ENCODE measurements around the gene RNF217.

The RNF217 gene, protein sequence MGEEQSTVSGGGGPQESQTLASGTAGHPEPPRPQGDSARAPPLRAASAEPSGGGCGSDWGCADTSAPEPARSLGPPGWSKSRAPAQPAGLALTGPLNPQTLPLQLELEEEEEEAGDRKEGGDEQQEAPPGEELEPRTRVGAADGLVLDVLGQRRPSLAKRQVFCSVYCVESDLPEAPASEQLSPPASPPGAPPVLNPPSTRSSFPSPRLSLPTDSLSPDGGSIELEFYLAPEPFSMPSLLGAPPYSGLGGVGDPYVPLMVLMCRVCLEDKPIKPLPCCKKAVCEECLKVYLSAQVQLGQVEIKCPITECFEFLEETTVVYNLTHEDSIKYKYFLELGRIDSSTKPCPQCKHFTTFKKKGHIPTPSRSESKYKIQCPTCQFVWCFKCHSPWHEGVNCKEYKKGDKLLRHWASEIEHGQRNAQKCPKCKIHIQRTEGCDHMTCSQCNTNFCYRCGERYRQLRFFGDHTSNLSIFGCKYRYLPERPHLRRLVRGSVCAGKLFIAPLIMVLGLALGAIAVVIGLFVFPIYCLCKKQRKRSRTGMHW

DNA sequence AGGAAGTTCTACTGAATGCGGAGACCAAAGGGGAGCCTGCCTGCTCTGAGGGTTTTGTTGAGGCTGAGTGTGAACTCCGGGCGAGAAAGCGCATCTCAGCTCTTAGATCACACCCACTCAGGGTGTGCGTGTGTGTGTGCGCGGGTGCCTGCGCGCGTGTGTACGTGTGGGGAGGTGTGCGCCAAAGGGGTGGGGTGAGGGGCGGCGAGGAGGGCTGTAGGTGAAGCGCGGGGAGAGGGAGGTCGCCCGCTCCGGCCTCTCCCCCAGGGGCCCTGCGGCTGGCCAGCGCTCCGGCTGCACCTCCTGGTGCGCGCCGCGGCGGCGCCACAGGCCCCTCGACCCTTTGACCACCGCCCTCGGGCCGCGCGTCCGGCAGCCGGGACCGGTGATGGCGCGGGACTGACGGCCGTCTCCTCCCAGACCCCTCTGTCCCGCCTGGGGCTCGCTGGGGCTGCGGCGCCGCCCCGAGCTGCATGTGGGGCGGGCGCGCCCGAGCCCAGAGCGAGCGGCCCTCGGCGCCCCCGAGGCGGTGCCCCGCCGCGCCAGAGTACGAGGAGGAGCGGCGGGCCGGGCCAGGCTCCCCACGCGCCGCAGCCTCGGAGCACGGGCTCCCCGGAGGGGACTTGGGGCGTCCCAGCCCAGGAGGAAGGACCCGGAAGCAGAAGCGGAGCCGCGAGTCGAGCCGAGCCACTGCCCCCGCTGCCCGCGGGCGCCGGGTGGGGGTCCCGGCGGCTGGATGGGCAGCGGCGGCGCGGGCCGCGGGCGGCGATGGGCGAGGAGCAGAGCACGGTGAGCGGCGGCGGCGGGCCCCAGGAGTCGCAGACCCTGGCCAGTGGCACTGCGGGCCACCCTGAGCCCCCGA is at the start of gene RNF217:
TSS of gene RNF217 (plus strand) at position 661 of the 862 bp plus-strand sequence. CDS start at position 769, 108 bp downstream.
- TF ChIP-seq, protein P1, sequence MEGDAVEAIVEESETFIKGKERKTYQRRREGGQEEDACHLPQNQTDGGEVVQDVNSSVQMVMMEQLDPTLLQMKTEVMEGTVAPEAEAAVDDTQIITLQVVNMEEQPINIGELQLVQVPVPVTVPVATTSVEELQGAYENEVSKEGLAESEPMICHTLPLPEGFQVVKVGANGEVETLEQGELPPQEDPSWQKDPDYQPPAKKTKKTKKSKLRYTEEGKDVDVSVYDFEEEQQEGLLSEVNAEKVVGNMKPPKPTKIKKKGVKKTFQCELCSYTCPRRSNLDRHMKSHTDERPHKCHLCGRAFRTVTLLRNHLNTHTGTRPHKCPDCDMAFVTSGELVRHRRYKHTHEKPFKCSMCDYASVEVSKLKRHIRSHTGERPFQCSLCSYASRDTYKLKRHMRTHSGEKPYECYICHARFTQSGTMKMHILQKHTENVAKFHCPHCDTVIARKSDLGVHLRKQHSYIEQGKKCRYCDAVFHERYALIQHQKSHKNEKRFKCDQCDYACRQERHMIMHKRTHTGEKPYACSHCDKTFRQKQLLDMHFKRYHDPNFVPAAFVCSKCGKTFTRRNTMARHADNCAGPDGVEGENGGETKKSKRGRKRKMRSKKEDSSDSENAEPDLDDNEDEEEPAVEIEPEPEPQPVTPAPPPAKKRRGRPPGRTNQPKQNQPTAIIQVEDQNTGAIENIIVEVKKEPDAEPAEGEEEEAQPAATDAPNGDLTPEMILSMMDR (IDR thresholded peaks at IDR 0.05): no peak

DNA sequence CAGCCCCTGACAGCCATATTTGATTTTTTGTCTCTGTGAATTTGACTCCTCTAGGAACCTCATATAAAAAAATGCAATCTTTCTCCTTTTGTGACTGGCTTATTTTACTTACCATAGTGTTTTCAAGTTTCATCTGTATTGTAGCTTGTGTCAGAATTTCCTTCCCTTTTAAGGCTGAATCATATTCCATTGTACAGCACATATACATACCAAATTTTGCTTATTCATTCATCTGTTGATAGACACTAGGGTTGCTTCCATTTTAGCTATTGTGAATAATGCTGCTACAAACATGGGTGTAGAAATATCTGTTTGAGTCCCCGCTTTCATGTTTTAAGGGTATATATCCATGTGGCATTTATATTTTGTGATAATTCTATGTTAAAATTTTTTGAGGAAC is 49.2 kb upstream of the RNF217 start:
- TF ChIP-seq, protein P1 (IDR thresholded peaks at IDR 0.05): no peak

DNA sequence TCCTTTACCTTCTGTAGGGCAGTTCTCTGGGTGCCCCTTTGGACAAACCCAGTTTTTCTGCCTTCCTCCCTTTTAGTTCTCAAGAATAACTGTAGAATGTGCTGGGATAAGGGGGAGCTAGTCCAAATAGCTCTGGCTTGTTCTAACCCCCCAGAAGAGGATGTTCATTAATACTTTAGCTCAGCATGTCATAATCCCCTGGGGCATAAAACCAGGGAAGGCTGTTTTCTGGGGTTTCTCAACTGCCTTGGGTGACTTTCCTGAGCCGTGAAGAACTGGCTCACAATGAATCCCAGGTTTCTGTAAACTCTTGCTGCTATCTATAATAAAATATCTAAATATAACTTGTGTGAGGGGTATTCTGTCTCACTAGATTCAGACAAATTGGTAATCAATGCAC is 44.5 kb upstream of the RNF217 start:
- TF ChIP-seq, protein P1 (IDR thresholded peaks at IDR 0.05): no peak

DNA sequence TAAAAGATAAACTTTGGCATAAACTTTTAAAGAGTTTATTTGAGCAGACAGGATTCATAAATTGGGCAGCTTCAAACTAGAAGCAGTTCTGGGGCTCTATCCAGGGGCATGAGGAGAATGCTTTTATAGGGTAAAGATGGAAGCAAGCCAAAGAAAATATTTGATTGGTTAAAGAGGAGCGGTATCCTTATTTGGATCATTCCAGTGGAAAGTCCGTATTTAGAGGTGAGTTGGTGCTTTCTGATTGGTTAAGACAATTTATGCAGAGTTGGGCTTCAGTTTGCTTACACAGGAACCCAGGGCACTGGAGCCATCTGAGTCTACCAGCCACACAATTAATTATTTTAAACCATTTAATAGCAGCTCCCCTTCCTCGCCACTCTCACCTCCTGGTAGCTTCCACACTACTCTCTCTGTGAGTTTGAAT is 37.9 kb upstream of the RNF217 start:
- TF ChIP-seq, protein P1 (IDR thresholded peaks at IDR 0.05): no peak

DNA sequence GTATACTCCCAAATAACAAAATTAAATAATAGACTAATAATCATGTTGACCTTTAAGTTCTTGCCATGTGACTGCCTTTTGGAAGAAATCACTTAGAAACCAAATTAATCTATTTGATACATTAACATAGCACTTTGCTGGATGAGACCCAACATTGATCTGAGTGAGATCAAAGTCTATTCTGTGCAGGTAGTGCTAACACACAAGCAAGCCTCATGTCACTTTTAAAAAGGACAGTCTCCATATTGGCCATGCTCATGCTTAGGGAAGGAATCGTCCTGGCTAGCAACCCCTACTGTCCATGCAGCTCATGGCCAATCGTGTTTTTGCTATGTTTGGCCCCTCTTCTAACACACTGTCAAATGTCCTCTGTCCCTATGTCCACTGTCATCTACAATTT is 35.8 kb upstream of the RNF217 start:
- TF ChIP-seq, protein P1 (IDR thresholded peaks at IDR 0.05): no peak

DNA sequence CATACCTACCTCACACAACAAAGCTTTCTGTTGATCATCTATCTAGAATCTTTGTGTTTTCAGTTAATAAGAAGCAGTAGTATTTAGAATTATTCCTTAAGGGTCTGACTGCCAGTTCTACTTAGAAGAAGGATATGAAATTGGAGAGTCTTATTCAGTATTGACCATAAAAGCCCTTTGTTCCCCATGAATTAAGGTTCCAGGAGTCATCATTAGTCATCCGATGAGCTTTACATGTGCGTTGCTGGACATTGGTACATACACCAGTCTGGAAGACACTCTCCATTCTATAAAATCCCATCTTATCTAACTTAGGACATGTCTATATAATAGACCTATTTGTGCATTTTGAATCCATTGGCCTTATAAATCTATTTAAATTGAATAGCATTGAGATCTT is 34.4 kb upstream of the RNF217 start:
- TF ChIP-seq, protein P1 (IDR thresholded peaks at IDR 0.05): no peak

DNA sequence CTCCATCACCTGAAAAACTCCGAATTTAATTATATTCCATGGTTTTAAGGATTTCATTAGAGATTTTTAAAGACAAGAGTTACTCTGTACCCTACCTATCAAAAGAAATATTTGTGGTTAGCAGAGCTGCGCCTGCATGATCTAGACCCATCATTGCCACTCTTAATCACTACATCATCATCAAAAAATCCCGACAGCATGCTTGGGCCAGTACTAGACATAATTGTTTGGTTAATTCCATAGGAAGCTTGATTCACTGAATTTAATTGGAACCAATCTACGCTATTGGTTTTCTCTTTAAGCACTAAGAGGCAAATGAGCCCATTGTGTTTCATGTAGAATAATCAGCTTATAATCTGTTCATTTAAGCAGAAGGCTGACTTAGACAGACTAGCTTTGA is 33.4 kb upstream of the RNF217 start:
- TF ChIP-seq, protein P1 (IDR thresholded peaks at IDR 0.05): no peak

All from LNCAP (cell line).